Measurements from ENCODE around the gene C1QL4. TPM values are rescaled to one million over a fixed set of nuclear protein-coding genes. Genes with fewer than 3 reads are reported as not detected.

The C1QL4 gene
- polyA plus RNA-seq, 3 donors, result not detected

DNA sequence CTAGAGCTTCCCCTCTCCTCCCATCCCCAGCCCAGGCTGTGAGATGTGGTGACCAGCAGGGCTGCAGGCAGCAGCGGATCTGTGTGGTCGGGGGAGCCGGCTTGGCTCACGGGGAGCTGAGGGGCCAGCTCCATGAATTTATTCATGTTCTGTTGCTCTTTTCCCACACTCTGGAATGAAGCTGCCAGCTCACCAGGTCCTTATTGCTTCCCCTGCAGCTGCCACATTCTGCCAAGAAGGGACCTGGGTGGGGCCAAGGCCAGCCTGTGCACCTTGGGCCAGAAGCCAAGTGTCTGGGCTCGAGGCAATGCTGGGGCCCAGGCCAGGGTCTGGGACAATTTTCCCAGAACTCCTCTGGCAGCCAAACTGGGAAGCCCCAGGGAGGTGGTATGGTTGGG, 2.5 kb upstream of the C1QL4 start:
- Mint-ChIP-seq H3K9me3 (peaks cover 0 to 33% (median 13%) of the 10 kb centered on the region in 7 donors), H3K4me3 (peak overlapping the region in 1 of 2 donors; percentile 68), H3K27ac (peak overlapping the region in 1 of 7 donors; percentile 61), H3K36me3 (peaks cover 8 to 13% of the 10 kb centered on the region in 2 donors), H3K27me3 (ENCODE audit: low read depth in 3 of 3) (peaks cover 95 to 100% (median 96%) of the 10 kb centered on the region in 3 donors), H3K4me1 (peaks cover 33% of the 10 kb centered on the region)
- H3K9me3 ChIP-seq (replicated peaks in 1 of 2; ENCODE audit: control insufficient read depth in 1 of 2, insufficient read depth in 1 of 2, low read length in 2 of 2), result peaks cover 0 to 44% of the 10 kb centered on the region in 2 donors
- no peak overlapping the region for H2AFZ ChIP-seq (ENCODE audit: insufficient read depth, low read depth, low read length, poor library complexity, severe bottlenecking)
- intact Hi-C loops (cut with micrococcal nuclease), result no loop called here
- H3K27me3 ChIP-seq (ENCODE audit: control insufficient read depth in 2 of 2, insufficient read depth in 2 of 2, low read length in 2 of 2), result peaks cover 81 to 99% of the 10 kb centered on the region in 2 donors
- no peak overlapping the region for H3K4me2 ChIP-seq (replicated peaks; ENCODE audit: extremely low read depth, low read length, poor library complexity, severe bottlenecking)
- no peaks in the 10 kb centered on the region for H4K20me1 ChIP-seq (ENCODE audit: insufficient read depth, low read length)
- H3K27ac ChIP-seq (ENCODE audit: low read depth in 1 of 2, low read length in 2 of 2), result no peak overlapping the region
- H3K4me3 ChIP-seq (replicated peaks in 1 of 3; ENCODE audit: low read depth in 2 of 3, low read length in 3 of 3), result no peak overlapping the region
- WGBS (ENCODE audit: insufficient coverage), result 68% methylated on average over 5 of the region's 5 CpGs
- TF ChIP-seq, protein P1, sequence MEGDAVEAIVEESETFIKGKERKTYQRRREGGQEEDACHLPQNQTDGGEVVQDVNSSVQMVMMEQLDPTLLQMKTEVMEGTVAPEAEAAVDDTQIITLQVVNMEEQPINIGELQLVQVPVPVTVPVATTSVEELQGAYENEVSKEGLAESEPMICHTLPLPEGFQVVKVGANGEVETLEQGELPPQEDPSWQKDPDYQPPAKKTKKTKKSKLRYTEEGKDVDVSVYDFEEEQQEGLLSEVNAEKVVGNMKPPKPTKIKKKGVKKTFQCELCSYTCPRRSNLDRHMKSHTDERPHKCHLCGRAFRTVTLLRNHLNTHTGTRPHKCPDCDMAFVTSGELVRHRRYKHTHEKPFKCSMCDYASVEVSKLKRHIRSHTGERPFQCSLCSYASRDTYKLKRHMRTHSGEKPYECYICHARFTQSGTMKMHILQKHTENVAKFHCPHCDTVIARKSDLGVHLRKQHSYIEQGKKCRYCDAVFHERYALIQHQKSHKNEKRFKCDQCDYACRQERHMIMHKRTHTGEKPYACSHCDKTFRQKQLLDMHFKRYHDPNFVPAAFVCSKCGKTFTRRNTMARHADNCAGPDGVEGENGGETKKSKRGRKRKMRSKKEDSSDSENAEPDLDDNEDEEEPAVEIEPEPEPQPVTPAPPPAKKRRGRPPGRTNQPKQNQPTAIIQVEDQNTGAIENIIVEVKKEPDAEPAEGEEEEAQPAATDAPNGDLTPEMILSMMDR (IDR thresholded peaks at IDR 0.05), result no peak
- no peak overlapping the region for H3K9ac ChIP-seq (ENCODE audit: insufficient read depth, low read length, poor library complexity, severe bottlenecking)
- no peak for DNase-seq
- no peaks in the 10 kb centered on the region for H3K79me2 ChIP-seq (ENCODE audit: insufficient read depth, low read length)
- no peaks in the 10 kb centered on the region for H3K36me3 ChIP-seq (replicated peaks in 1 of 2; ENCODE audit: control insufficient read depth in 1 of 2, insufficient read depth in 2 of 2, low read length in 2 of 2)
- peaks cover 27 to 40% of the 10 kb centered on the region in 2 donors for H3K4me1 ChIP-seq (ENCODE audit: control insufficient read depth in 1 of 2, insufficient read depth in 2 of 2, low read length in 2 of 2)

DNA sequence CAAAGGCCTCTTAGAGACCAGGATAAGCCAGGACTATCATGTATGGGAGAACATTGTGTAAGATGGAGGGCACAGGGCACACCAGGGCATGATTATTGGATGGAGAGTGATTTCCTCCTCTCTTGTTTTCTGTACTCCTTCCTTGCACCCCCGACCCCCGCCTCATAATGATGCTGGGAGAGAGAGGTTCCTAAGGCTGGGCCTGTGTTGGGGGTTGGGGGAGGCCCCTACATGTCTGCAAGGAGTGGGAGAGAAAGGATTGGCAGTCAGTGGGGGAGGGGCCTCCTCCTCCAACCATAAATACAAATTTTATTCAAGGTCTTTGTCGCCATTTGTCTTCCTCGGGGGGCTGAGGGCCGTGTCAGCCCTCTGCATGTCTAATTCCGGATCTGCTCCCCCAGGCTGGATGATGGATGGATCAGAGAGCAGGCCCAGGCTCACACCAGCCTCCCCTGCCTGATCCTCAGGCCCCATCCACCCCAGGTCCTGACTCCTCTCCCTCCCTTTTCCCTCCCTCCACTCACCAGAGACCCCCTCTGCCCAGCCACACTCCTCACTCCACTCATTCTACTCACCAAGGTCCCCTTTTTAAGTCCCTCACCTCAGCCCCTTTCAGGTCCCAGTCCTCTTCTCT, 2.0 kb upstream of the C1QL4 start:
- Mint-ChIP-seq H3K36me3 (peaks cover 4 to 12% of the 10 kb centered on the region in 2 donors), H3K4me1 (peaks cover 33% of the 10 kb centered on the region), H3K27me3 (ENCODE audit: low read depth in 3 of 3) (peaks cover 94 to 100% (median 96%) of the 10 kb centered on the region in 3 donors), H3K9me3 (peaks cover 0 to 31% (median 13%) of the 10 kb centered on the region in 7 donors), H3K27ac (no peak overlapping the region), H3K4me3 (peak overlapping the region in 1 of 2 donors; percentile 88)
- H3K79me2 ChIP-seq (ENCODE audit: insufficient read depth, low read length), result no peaks in the 10 kb centered on the region
- H3K4me2 ChIP-seq (replicated peaks; ENCODE audit: extremely low read depth, low read length, poor library complexity, severe bottlenecking), result no peak overlapping the region
- H3K4me1 ChIP-seq (ENCODE audit: control insufficient read depth in 1 of 2, insufficient read depth in 2 of 2, low read length in 2 of 2), result peaks cover 27 to 38% of the 10 kb centered on the region in 2 donors
- intact Hi-C loops (cut with micrococcal nuclease), result no loop called here
- TF ChIP-seq, protein P1 (IDR thresholded peaks at IDR 0.05), result no peak
- no peaks in the 10 kb centered on the region for H4K20me1 ChIP-seq (ENCODE audit: insufficient read depth, low read length)
- no peak overlapping the region for H3K9ac ChIP-seq (ENCODE audit: insufficient read depth, low read length, poor library complexity, severe bottlenecking)
- H3K27ac ChIP-seq (ENCODE audit: low read depth in 1 of 2, low read length in 2 of 2), result no peak overlapping the region
- no peak for DNase-seq
- H2AFZ ChIP-seq (ENCODE audit: insufficient read depth, low read depth, low read length, poor library complexity, severe bottlenecking), result no peak overlapping the region
- peaks cover 82 to 99% of the 10 kb centered on the region in 2 donors for H3K27me3 ChIP-seq (ENCODE audit: control insufficient read depth in 2 of 2, insufficient read depth in 2 of 2, low read length in 2 of 2)
- no peak overlapping the region for H3K4me3 ChIP-seq (replicated peaks in 1 of 3; ENCODE audit: low read depth in 2 of 3, low read length in 3 of 3)
- H3K9me3 ChIP-seq (replicated peaks in 1 of 2; ENCODE audit: control insufficient read depth in 1 of 2, insufficient read depth in 1 of 2, low read length in 2 of 2), result peaks cover 0 to 40% of the 10 kb centered on the region in 2 donors
- H3K36me3 ChIP-seq (replicated peaks in 1 of 2; ENCODE audit: control insufficient read depth in 1 of 2, insufficient read depth in 2 of 2, low read length in 2 of 2), result no peaks in the 10 kb centered on the region
- WGBS (ENCODE audit: insufficient coverage), result 79% methylated on average over 3 of the region's 6 CpGs

All from CD14-positive monocyte (primary cell).